Prostate gland (tissue), 2 donors: ENCODE results near the gene OR52D1. TPM values are rescaled to one million over a fixed set of nuclear protein-coding genes. Genes with fewer than 3 reads are reported as not detected.

Source experiments
- DNase-seq: peaks from one replicate; pipeline ENCODE4 v3.0.0-alpha.2; 2019; ENCODE audit warnings: low spot score
- H3K27ac ChIP-seq, 2 donors: fragments of 200-600 bp; sonication (generic); 2 replicates each; pipeline ENCODE4 v1.5.1; 2017 to 2019
- H3K27me3 ChIP-seq: fragments of 200-600 bp; sonication (generic); replicated peaks from 2 replicates; pipeline ENCODE4 v1.5.1; 2019; ENCODE audit not compliant: insufficient read depth
- H3K36me3 ChIP-seq, 2 donors: fragments of 200-600 bp; sonication (generic); 1 replicate in 1 of 2; 2 replicates in 1 of 2; pipeline versions ENCODE4 v1.5.1 to v1.8.1; 2017 to 2019
- H3K4me1 ChIP-seq: fragments of 200-600 bp; sonication (generic); replicated peaks from 2 replicates; pipeline ENCODE4 v1.5.1; 2019
- H3K4me3 ChIP-seq, 2 donors: fragments of 200-600 bp; sonication (generic); 2 replicates each; pipeline ENCODE4 v1.5.1; 2017 to 2019
- H3K9me3 ChIP-seq: fragments of 200-600 bp; sonication (generic); 2 replicates; pipeline ENCODE4 v1.5.1; 2017
- CTCF ChIP-seq, 4 experiments: fragments of 200-600 bp in 2 of 4; fragments of 450-650 bp in 2 of 4; sonication (generic) in 2 of 4; IDR thresholded peaks; 1 replicate in 3 of 4; 2 replicates in 1 of 4; pipeline ENCODE4 v1.5.1; 2016 to 2019; ENCODE audit warnings: antibody characterized with exemption in 4 of 4, mild to moderate bottlenecking in 2 of 4, moderate library complexity in 2 of 4
- POLR2A ChIP-seq: fragments of 450-650 bp; IDR thresholded peaks from one replicate; pipeline ENCODE4 v1.6.1; 2016; ENCODE audit warnings: antibody characterized with exemption, mild to moderate bottlenecking
- POLR2AphosphoS5 ChIP-seq: sonication (generic); formaldehyde crosslinking; IDR thresholded peaks from one replicate; pipeline ENCODE4 v1.6.1; 2017; ENCODE audit warnings: antibody characterized with exemption
- WGBS: methylation state at CpG from one replicate; pipeline ENCODE4 v1.1.5; 2018; 5-methylcytosine and 5-hydroxymethylcytosine counted together
- intact Hi-C: fragments of 100-400 bp; cut with DNase I; formaldehyde crosslinking; loops from one replicate; pipeline ENCODE4 v1.14.2; 2022
- total RNA-seq, 2 donors: library from RNA; depleted of rRNA; stranded (reverse); fragments of >200 nt; gene quantifications; one replicate each; pipeline ENCODE4 v1.1.0, GENCODE V29; 2016

Gene OR52D1
- total RNA-seq, 2 donors from 2014 or later: not detected

- 88% methylated on average over 4 of the region's 4 CpGs for WGBS
- no peaks in the 10 kb centered on the region for H3K27me3 ChIP-seq
- DNase-seq: no peak
- no peaks in the 10 kb centered on the region for H3K9me3 ChIP-seq
- H3K36me3 ChIP-seq: no peaks in the 10 kb centered on the region
- H3K4me3 ChIP-seq: no peak overlapping the region
- TF ChIP-seq POLR2A (no peak), POLR2AphosphoS5 (no peak), CTCF (IDR thresholded peaks at IDR 0.05) (no peak)
- no peak overlapping the region for H3K27ac ChIP-seq
- intact Hi-C loops: no loop called here
- H3K4me1 ChIP-seq: no peaks in the 10 kb centered on the region
These were observed 39.1 kb upstream of the OR52D1 start for GRCh38 chr11:5449432-5449831.

- Histone ChIP-seq H3K27me3 (no peaks in the 10 kb centered on the region), H3K4me3 (no peak overlapping the region), H3K9me3 (no peaks in the 10 kb centered on the region), H3K36me3 (no peaks in the 10 kb centered on the region), H3K4me1 (no peaks in the 10 kb centered on the region), H3K27ac (no peak overlapping the region)
- WGBS: 97% methylated on average over 14 of the region's 14 CpGs
- DNase-seq: no peak
- TF ChIP-seq POLR2AphosphoS5 (no peak), CTCF (IDR thresholded peaks at IDR 0.05) (no peak), POLR2A (no peak)
- intact Hi-C loops: no loop called here
These were observed 27.4 kb upstream of the OR52D1 start for GRCh38 chr11:5460983-5461621.

GRCh38 chr11:5467527-5467926 lies 21.0 kb upstream of the OR52D1 start:
- DNase-seq: no peak
- H3K4me1 ChIP-seq: no peaks in the 10 kb centered on the region
- no peaks in the 10 kb centered on the region for H3K27me3 ChIP-seq
- H3K4me3 ChIP-seq: no peak overlapping the region
- WGBS: 58% methylated on average over 2 of the region's 2 CpGs
- TF ChIP-seq POLR2AphosphoS5 (no peak), CTCF (IDR thresholded peaks at IDR 0.05) (no peak), POLR2A (no peak)
- no peaks in the 10 kb centered on the region for H3K36me3 ChIP-seq
- intact Hi-C loops: no loop called here
- no peaks in the 10 kb centered on the region for H3K9me3 ChIP-seq
- H3K27ac ChIP-seq: no peak overlapping the region

GRCh38 chr11:5473921-5474320 lies 14.6 kb upstream of the OR52D1 start:
- intact Hi-C loops: loop anchor here (5.0 kb wide), 1 partner anchor 333 kb away; the partner anchor contains the start of gene OR52N2
- TF ChIP-seq POLR2AphosphoS5: no peak
- TF ChIP-seq POLR2A: no peak
- TF ChIP-seq CTCF (IDR thresholded peaks at IDR 0.05): no peak
- no peak for DNase-seq

GRCh38 chr11:5476186-5476819 lies 12.2 kb upstream of the OR52D1 start:
- WGBS: 42% methylated on average over 2 of the region's 2 CpGs
- no peaks in the 10 kb centered on the region for H3K36me3 ChIP-seq
- intact Hi-C loops: no loop called here
- DNase-seq: peak; percentile 13
- H3K4me3 ChIP-seq: no peak overlapping the region
- H3K27me3 ChIP-seq: no peaks in the 10 kb centered on the region
- TF ChIP-seq CTCF (IDR thresholded peaks at IDR 0.05) (peak; percentile 17 to 62 (median 60)), POLR2A (no peak)
- no peak overlapping the region for H3K27ac ChIP-seq
- H3K4me1 ChIP-seq: no peaks in the 10 kb centered on the region
- no peaks in the 10 kb centered on the region for H3K9me3 ChIP-seq

More at GRCh38 chr11:5473921-5474320, 14.6 kb upstream of the OR52D1 start:
- Histone ChIP-seq H3K27me3 (no peaks in the 10 kb centered on the region), H3K4me1 (no peaks in the 10 kb centered on the region), H3K4me3 (no peak overlapping the region), H3K9me3 (no peaks in the 10 kb centered on the region), H3K36me3 (no peaks in the 10 kb centered on the region), H3K27ac (no peak overlapping the region)
